Measurements from ENCODE around the gene COX8A.

Gene COX8A

DNA sequence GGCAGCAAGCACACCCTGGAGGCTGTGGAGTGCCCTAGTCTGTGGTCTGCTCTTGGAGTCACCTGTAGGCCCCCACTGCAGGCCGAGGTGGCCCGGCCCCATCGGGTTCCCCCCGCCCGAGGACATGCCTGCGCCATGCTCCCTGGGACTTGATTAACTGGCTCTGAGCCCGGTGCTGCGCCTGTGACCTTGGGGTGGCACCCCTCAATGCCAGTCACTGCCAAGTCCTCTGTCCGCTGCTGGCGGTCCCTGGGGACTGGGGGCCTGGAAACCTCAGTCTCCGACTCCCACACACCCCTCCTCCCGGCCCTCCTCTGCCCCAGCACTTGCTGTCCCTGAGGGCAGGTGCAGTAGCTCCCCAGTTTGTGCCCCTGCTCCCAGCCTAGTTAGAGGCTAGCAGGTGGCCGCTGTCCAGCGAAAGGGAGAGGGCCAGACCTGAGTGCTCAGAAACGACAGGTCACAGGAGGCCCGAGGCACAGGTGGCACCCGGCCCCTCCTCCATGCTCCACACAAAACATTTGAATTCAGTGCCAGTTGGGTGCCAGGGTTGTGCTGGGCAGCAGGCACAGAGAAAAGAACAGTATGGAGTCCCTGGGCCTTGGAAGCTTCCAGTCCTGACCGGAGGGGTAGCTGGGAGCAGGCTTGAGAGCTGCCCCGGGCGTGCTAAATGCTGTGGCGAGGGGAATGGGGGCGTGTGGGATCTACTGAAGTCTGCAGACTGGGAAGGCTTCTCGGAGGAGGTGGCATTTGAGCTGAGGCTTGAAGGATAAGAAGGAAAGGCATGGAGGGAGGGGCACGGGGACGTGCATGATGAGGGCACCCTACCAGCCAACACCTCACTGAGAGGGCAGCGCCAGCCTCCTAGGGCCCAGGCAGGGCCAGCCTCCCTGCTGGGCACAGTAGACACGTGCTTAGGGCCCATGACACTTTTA, 45.0 kb downstream of the COX8A start:
- no peak for DNase-seq (ENCODE audit: low read depth in 1 of 2, low spot score in 1 of 2)

DNA sequence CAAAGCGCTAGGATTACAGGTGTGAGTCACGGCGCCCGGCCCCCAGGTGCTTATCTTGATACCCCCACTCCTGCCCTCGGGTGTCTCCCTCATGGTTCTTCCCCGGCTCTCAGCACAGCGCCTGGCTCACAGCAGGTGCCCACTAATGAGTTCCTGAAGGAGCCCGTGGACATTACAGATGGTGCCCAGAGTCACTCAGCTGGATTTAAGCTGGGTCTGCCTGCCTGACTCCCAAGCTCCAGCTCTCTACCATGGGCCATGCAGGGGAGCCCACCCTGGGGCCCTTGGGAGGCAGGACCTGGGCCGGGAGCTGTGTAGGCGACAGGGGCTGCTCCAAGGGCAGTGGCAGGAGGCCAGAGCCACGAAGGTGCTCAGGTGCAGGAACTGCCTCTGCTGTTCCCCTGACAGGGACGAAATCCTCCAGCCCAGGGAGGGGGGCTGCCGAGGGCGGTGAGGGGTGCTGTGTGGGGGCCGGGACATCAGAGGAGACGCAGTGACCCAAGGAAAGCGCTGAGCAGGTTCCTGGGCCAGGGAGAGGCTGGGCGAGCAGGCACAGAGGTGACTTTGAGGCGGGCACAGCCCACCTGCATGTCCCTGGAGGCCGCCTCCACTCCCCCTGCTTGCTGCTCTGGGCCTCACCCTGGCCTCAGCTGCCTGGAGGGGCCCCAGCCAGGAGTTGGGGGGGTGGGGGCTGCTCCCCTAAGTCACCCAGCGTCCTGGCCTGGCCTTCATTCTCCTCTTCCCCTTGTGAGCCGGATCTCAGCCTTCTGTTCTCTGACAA, 46.7 kb downstream of the COX8A start:
- DNase-seq (ENCODE audit: low read depth in 1 of 2, low spot score in 1 of 2) = no peak

DNA sequence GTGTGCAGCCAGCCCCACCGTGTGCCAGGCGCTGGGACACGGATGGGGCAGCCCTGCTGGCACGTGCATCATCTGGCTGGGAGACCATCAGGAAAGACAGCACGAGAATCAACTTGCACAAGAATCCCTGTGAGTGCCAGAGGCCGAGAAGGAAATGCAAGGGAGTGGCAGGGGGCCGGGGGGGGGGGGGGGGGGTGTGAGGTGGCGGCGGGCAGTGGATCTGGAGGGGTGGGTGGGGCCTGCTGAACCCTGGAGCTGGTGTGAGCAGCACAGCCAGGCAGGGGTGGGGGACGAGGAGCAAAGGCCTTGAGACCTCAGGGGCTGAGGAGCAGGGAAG, 47.3 kb downstream of the COX8A start:
- DNase-seq (ENCODE audit: low read depth in 1 of 2, low spot score in 1 of 2) = no peak

DNA sequence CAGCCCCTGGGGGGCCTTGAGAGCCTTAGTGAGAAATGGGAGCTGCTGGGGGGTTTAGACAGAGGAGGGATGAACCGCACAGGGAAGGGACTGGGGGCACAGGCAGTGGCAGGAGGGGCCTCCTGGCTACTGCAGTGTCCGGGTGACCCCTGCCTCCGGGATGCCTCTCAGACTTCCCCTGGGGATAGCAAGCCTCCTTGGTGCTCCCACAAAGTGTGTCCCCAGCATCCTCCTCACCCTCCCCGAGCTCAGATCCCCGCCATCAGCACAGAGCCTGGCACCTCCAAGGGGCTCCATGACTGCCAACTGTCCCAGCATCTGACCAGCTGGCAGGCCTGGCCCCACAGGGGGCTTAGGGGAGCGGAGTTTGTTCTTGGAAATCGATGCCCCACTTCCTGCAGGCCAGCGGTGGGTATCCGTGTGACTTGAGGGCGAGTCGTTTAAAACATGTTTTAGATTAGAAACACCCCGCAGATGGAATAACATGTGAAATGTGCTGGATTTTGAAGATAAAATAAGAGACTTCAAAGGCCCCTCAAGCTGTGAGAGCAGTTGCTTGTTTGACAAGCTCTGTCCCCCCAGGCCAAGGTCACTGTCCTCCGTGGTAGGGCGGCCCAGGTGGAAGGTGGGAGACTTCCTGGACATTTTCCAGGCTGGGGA, 47.8 kb downstream of the COX8A start:
- no peak for DNase-seq (ENCODE audit: low read depth in 1 of 2, low spot score in 1 of 2)

DNA sequence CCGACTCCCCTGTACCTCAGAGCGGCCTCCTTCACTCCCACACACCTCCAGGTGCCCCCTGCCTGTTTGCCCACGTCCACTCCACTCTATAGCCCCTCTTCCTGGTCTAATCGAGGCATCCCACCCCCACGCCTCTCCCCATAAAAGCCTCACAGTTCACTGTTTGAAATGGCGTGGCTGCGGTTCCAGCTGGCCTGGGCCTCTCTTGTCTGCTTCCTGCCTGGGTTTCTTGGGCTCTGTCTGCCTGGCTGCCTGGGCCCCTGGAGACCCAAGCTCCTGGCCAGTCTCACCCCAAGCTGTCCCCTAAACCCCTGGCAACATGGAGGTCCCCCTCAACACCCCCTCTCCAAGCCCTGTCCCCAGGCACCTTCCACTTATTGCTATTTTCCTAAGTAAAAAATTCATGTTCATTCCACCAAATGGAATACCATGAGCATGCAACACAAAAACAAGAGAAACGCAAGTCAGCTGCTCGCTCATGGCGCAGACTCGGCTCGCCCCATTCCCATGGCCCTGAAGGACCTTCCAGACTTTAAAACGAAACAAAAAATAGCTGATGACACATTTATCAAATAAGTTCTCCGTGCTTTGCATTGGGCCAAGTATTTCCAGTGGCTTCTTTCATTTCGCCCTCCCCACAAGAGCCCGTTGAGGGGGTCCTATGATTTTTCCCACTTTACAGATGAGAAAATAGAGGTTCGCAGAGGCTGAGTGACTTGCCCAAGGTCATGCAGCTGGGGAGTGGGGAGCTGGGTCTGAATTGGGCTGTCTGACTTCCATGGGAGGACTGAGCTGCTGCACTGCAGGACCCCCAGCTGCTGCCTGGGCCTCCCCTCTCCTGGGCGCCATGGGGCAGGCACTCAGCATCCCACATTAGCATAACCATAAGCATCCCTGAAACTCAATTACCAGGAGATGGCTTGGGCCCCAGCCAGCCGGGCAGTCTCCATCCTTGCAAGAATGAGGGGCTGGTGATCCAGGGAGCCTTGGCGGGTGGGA, 49.6 kb downstream of the COX8A start:
- no peak for DNase-seq (ENCODE audit: low read depth in 1 of 2, low spot score in 1 of 2)

DNA sequence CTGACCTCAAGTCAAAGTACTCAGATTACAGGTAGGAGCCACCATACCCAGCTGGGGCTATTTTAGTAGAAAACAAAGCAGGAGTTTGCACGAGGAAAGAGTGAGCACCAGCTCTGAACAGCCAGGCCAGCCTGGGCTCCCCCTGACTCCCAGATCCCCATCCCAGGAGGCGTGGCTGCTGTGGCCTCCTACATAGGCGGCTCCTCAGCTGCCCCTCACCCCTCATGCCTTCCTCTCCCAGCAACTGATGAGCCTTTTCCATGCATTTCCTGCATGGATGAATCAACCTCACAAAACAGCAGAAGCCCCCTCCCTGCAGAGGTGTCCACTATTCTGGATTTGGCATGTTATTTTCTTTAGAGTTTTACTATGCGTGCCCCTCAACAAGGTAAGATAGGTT, 50.8 kb downstream of the COX8A start:
- DNase-seq (ENCODE audit: low read depth in 1 of 2, low spot score in 1 of 2) = no peak

All from activated T-helper 1 cell treated with anti-CD3 and anti-CD28 coated beads, Interleukin-2, amount 50 U/mL, for 16 hours (primary cell).